Measurements from ENCODE around the gene FAM135A.

GRCh38 chr6:70459235-70459634 lies 45.9 kb downstream of the FAM135A start:
- TF ChIP-seq CTCF (IDR thresholded peaks at IDR 0.05) (no peak), POLR2A (IDR thresholded peaks at IDR 0.05) (no peak)

Data from Peyer's patch (tissue), 4 donors.